GM21825 (cell line): ENCODE measurements around the gene GNMT.

Experiments used
- ATAC-seq: cut with Tn5 transposase; IDR thresholded peaks from one replicate; pipeline ENCODE4 v1.9.1; 2021; ENCODE audit warnings: mild to moderate bottlenecking, moderate library complexity; ENCODE audit not compliant: unreplicated experiment

Gene GNMT

GRCh38 chr6:42960243-42961019 lies at the start of gene GNMT:
TSS of gene GNMT (plus strand) at chr6:42960754. CDS start at chr6:42960768, 14 bp downstream.
- no peak for ATAC-seq

- ATAC-seq, result no peak
Measured at GRCh38 chr6:42911171-42912021, 49.2 kb upstream of the GNMT start.

GRCh38 chr6:42914546-42914945 lies 46.0 kb upstream of the GNMT start:
- no peak for ATAC-seq

GRCh38 chr6:42915732-42916131 lies 44.8 kb upstream of the GNMT start, which contains the start of gene PTCRA:
TSS of gene PTCRA (plus strand) at chr6:42916053. CDS start at chr6:42916070, 17 bp downstream.
- no peak for ATAC-seq

- ATAC-seq, result no peak
Measured at GRCh38 chr6:42916288-42916687, 44.3 kb upstream of the GNMT start.

GRCh38 chr6:42921801-42922200 lies 38.8 kb upstream of the GNMT start:
- no peak for ATAC-seq

GRCh38 chr6:42923666-42924065 lies 36.9 kb upstream of the GNMT start:
- ATAC-seq, result no peak

GRCh38 chr6:42925248-42925857 lies 35.2 kb upstream of the GNMT start:
- ATAC-seq, result no peak

GRCh38 chr6:42928986-42929820 lies 31.4 kb upstream of the GNMT start, which contains the start of gene CNPY3:
TSS of gene CNPY3 (plus strand) at chr6:42929480. CDS start at chr6:42929571, 91 bp downstream.
- peak; percentile 68 for ATAC-seq

- peak; percentile 52 for ATAC-seq
Measured at GRCh38 chr6:42929821-42930360, 30.7 kb upstream of the GNMT start.

- no peak for ATAC-seq
Measured at GRCh38 chr6:42932412-42932811, 28.1 kb upstream of the GNMT start.

- ATAC-seq, result no peak
Measured at GRCh38 chr6:42933205-42933604, 27.3 kb upstream of the GNMT start.

- no peak for ATAC-seq
Measured at GRCh38 chr6:42935322-42935721, 25.2 kb upstream of the GNMT start.

GRCh38 chr6:42936398-42936797 lies 24.2 kb upstream of the GNMT start:
- ATAC-seq, result no peak

- no peak for ATAC-seq
Measured at GRCh38 chr6:42937548-42938427, 22.8 kb upstream of the GNMT start.

GRCh38 chr6:42938428-42938796 lies 22.1 kb upstream of the GNMT start:
- ATAC-seq, result no peak

GRCh38 chr6:42938987-42939809 lies 21.4 kb upstream of the GNMT start:
- ATAC-seq, result no peak

- ATAC-seq, result no peak
Measured at GRCh38 chr6:42939810-42940167, 20.8 kb upstream of the GNMT start.
